HCT116 (cell line): ENCODE data around the gene MYO1B. TPM values are rescaled to one million over a fixed set of nuclear protein-coding genes. Genes with fewer than 3 reads are reported as not detected.

Experiments used
- ATAC-seq: fragments of 200-7000 bp; cut with Tn5 transposase; 2 replicates; pipeline ENCODE4 v1.9.1; 2020; ENCODE audit warnings: mild to moderate bottlenecking, moderate library complexity
- BruUV-seq: library from RNA; stranded (reverse); fragments of 400-500 nt; replicated peaks from 2 replicates; lab custom pipeline; 2021; lab: Mats Ljungman, UMichigan
- CTCF ChIA-PET: fragments of 300-600 bp; sonication (Branson Sonifier 250); formaldehyde crosslinking; loops from one replicate; lab custom pipeline; 2021; ENCODE audit warnings: antibody characterized with exemption; lab: Charles Lee
- POLR2A ChIA-PET: fragments of 300-600, 350-600 bp; sonication (Branson Sonifier 250); formaldehyde crosslinking; loops from one replicate; lab custom pipeline; 2021; ENCODE audit warnings: antibody characterized with exemption; lab: Charles Lee
- RAD21 ChIA-PET, 2 experiments: fragments of 300-600 bp; sonication (Branson Sonifier 250); formaldehyde crosslinking; loops; one replicate each; lab custom pipeline; 2023; ENCODE audit warnings: low total read pairs in 2 of 2; ENCODE audit not compliant: uncharacterized antibody in 2 of 2, unreplicated experiment in 2 of 2, low non-redundant PET in 1 of 2; lab: Charles Lee
- DNase-seq: peaks from one replicate; pipeline ENCODE4 v3.0.0-alpha.2; 2010; ENCODE audit warnings: low read depth, low spot score
- H2AFZ ChIP-seq: fragments of 200-600 bp; shearing (Covaris generic), sonication (generic); 2 replicates; pipeline ENCODE4 v1.6.1; 2017; ENCODE audit warnings: low read depth, mixed run types, mixed read lengths, antibody characterized with exemption, low read length; ENCODE audit not compliant: poor library complexity, severe bottlenecking
- H3K27ac ChIP-seq: 2 replicates; pipeline ENCODE4 v1.5.1; 2012; ENCODE audit warnings: low read depth, low read length
- H3K27me3 ChIP-seq: fragments of 200-600 bp; sonication (generic); 2 replicates; pipeline ENCODE4 v1.6.1; 2016; ENCODE audit warnings: mixed run types, low read length, mixed read lengths; ENCODE audit not compliant: insufficient read depth
- H3K36me3 ChIP-seq, 2 experiments: fragments of 200-500 bp in 1 of 2; fragments of 200-600 bp in 1 of 2; sonication (Bioruptor generic) in 1 of 2; sonication (generic) in 1 of 2; 2 replicates each; pipeline versions ENCODE4 v1.5.1 to v1.6.1; 2014 to 2016; ENCODE audit warnings: low read length in 2 of 2, inconsistent platforms in 1 of 2, mixed read lengths in 1 of 2, mixed run types in 1 of 2; ENCODE audit not compliant: insufficient read depth in 2 of 2, control insufficient read depth in 1 of 2
- H3K4me1 ChIP-seq, 2 experiments: fragments of 200-600 bp in 1 of 2; sonication (generic) in 1 of 2; 2 replicates each; pipeline versions ENCODE4 v1.5.1 to v1.6.1; 2012 to 2017; ENCODE audit warnings: low read length in 2 of 2, inconsistent platforms in 1 of 2, mild to moderate bottlenecking in 1 of 2, mixed read lengths in 1 of 2, mixed run types in 1 of 2, moderate library complexity in 1 of 2; ENCODE audit not compliant: insufficient read depth in 2 of 2, control insufficient read depth in 1 of 2
- H3K4me2 ChIP-seq: fragments of 200-600 bp; sonication (generic); 2 replicates; pipeline ENCODE4 v1.6.1; 2017; ENCODE audit warnings: mixed run types, low read length, mixed read lengths
- H3K4me3 ChIP-seq, 2 experiments: fragments of 200-600 bp in 1 of 2; sonication (generic) in 1 of 2; replicated peaks in 1 of 2; 2 replicates each; pipeline ENCODE4 v1.5.1; 2011 to 2016; ENCODE audit warnings: low read length in 2 of 2, control low read depth in 1 of 2, low read depth in 1 of 2, mild to moderate bottlenecking in 1 of 2, mixed read lengths in 1 of 2, mixed run types in 1 of 2
- H3K79me2 ChIP-seq: fragments of 200-600 bp; sonication (generic); 2 replicates; pipeline ENCODE4 v1.6.1; 2017; ENCODE audit warnings: mild to moderate bottlenecking, mixed run types, low read length, moderate library complexity, mixed read lengths; ENCODE audit not compliant: insufficient read depth
- H3K9ac ChIP-seq: fragments of 200-600 bp; sonication (generic); 2 replicates; pipeline ENCODE4 v1.6.1; 2016; ENCODE audit warnings: low read length, mixed read lengths
- H3K9me2 ChIP-seq: fragments of 200-600 bp; sonication (generic), shearing (Covaris generic); 2 replicates; pipeline ENCODE4 v1.6.1; 2017; ENCODE audit warnings: mixed run types, mild to moderate bottlenecking, moderate library complexity; ENCODE audit not compliant: insufficient read depth
- H3K9me3 ChIP-seq, 2 experiments: fragments of 200-500 bp in 1 of 2; fragments of 200-600 bp in 1 of 2; sonication (Bioruptor generic) in 1 of 2; sonication (generic) in 1 of 2; 2 replicates each; pipeline ENCODE4 v1.6.1; 2014 to 2017; ENCODE audit warnings: low read length in 2 of 2, mixed read lengths in 2 of 2, inconsistent platforms in 1 of 2, low read depth in 1 of 2, mild to moderate bottlenecking in 1 of 2, mixed run types in 1 of 2, moderate library complexity in 1 of 2; ENCODE audit not compliant: control insufficient read depth in 1 of 2, insufficient read depth in 1 of 2
- H4K20me1 ChIP-seq: fragments of 200-600 bp; sonication (generic), shearing (Covaris generic); 2 replicates; pipeline ENCODE4 v1.6.1; 2017; ENCODE audit warnings: mixed run types, mild to moderate bottlenecking, moderate library complexity; ENCODE audit not compliant: insufficient read depth
- ATF3 ChIP-seq: IDR thresholded peaks from 2 replicates; pipeline ENCODE4 v1.6.1; 2012
- EGR1 ChIP-seq: IDR thresholded peaks from 2 replicates; pipeline ENCODE4 v1.6.1; 2012; ENCODE audit warnings: low read depth
- ELF1 ChIP-seq: IDR thresholded peaks from 2 replicates; pipeline ENCODE4 v1.6.1; 2012; ENCODE audit warnings: low read depth, borderline replicate concordance
- EZH2 ChIP-seq: fragments of 200-600 bp; sonication (generic); IDR thresholded peaks from 2 replicates; pipeline ENCODE4 v1.6.1; 2017; ENCODE audit warnings: antibody characterized with exemption, mixed run types
- FOSL1 ChIP-seq: IDR thresholded peaks from 2 replicates; pipeline ENCODE4 v1.6.1; 2012; ENCODE audit warnings: low read depth
- JUND ChIP-seq: IDR thresholded peaks from 2 replicates; pipeline ENCODE4 v1.6.1; 2012
- POLR2A ChIP-seq: IDR thresholded peaks from 2 replicates; pipeline ENCODE4 v1.7.0; 2011; ENCODE audit warnings: borderline replicate concordance; ENCODE audit not compliant: insufficient read depth, insufficient read length; ENCODE audit errors: extremely low read depth
- POLR2AphosphoS5 ChIP-seq: IDR thresholded peaks from 2 replicates; pipeline ENCODE4 v1.6.1; 2011; ENCODE audit warnings: mild to moderate bottlenecking, low read depth, low read length, moderate library complexity
- TCF7L2 ChIP-seq: IDR thresholded peaks from 2 replicates; pipeline ENCODE4 v1.7.0; 2011; ENCODE audit warnings: borderline replicate concordance, inconsistent platforms; ENCODE audit not compliant: insufficient read depth, insufficient read length; ENCODE audit errors: extremely low read depth
- ZBTB33 ChIP-seq: IDR thresholded peaks from 2 replicates; pipeline ENCODE4 v1.6.1; 2011; ENCODE audit warnings: mild to moderate bottlenecking, low read length, moderate library complexity; ENCODE audit not compliant: insufficient replicate concordance; ENCODE audit errors: extremely low read depth
- ZFX ChIP-seq: fragments of 450-650 bp; IDR thresholded peaks from 2 replicates; pipeline ENCODE4 v1.6.1; 2017
- ZNF274 ChIP-seq: fragments of 200-500 bp; sonication (Bioruptor generic); IDR thresholded peaks from 2 replicates; pipeline ENCODE4 v1.6.1; 2014; ENCODE audit warnings: mild to moderate bottlenecking, low read depth, low read length, inconsistent platforms
- intact Hi-C: fragments of 100-400 bp; cut with micrococcal nuclease; formaldehyde crosslinking; loops from 2 replicates; pipeline ENCODE4 v1.10.0; 2022
- total RNA-seq: library from RNA; stranded (reverse); gene quantifications from one replicate; pipeline ENCODE4 v1.2.1, GENCODE V29; 2021; ENCODE audit not compliant: unreplicated experiment

Gene MYO1B
- total RNA-seq, 1 experiment from 2014 or later, result 51.7 TPM

GRCh38 chr2:191255756-191256312 lies 10.6 kb downstream of the MYO1B start:
- Histone ChIP-seq H3K27ac (no peak overlapping the region), H3K9me2 (no peaks in the 10 kb centered on the region)

More at GRCh38 chr2:191255756-191256312, 10.6 kb downstream of the MYO1B start:
- Histone ChIP-seq H3K36me3 (no peaks in the 10 kb centered on the region), H3K9ac (no peak overlapping the region), H2AFZ (no peak overlapping the region), H3K4me3 (no peak overlapping the region), H4K20me1 (peaks cover 5% of the 10 kb centered on the region; the same call in 1 of the 2 replicates), H3K4me2 (no peak overlapping the region), H3K9me3 (no peaks in the 10 kb centered on the region), H3K27me3 (no peaks in the 10 kb centered on the region), H3K4me1 (no peaks in the 10 kb centered on the region; a peak in 1 of 4 replicates), H3K79me2 (peaks cover 94% of the 10 kb centered on the region)
- ATAC-seq (no peak), DNase-seq (no peak)
- CTCF ChIA-PET, result no interaction called here
- no TSS peak for BruUV-seq
- intact Hi-C loops, result no loop called here
- RAD21 ChIA-PET, result no interaction called here
- POLR2A ChIA-PET, result no interaction called here
- no peak for TF ChIP-seq ZNF274
- TF ChIP-seq EGR1, result no peak
- no peak for TF ChIP-seq ZBTB33
- TF ChIP-seq EZH2, result no peak
- TF ChIP-seq JUND, result no peak
- TF ChIP-seq FOSL1, result no peak
- no peak for TF ChIP-seq ATF3
- no peak for TF ChIP-seq ELF1
- TF ChIP-seq ZFX, result no peak
- no peak for TF ChIP-seq POLR2AphosphoS5
- TF ChIP-seq TCF7L2, result no peak
- TF ChIP-seq POLR2A, result no peak
- TF ChIP-seq, all 23 proteins: peak for 0
